Calu3 (cell line): ENCODE data around the gene SMAD9. TPM values are rescaled to one million over a fixed set of nuclear protein-coding genes. Genes with fewer than 3 reads are reported as not detected.

Source experiments
- BruUV-seq: library from RNA; stranded (reverse); fragments of 400-500 nt; replicated peaks from 2 replicates; lab custom pipeline; 2021; lab: Mats Ljungman, UMichigan
- CTCF ChIA-PET: fragments of 300-600 bp; sonication (Branson Sonifier 250); formaldehyde crosslinking; loops from one replicate; lab custom pipeline; 2022; ENCODE audit warnings: antibody characterized with exemption; lab: Charles Lee
- DNase-seq: peaks from one replicate; pipeline ENCODE4 v3.0.0; 2022
- H3K27ac Mint-ChIP-seq: one replicate; pipeline ENCODE4 v1.8.0; 2022; ENCODE audit warnings: mixed read lengths; ENCODE audit not compliant: unreplicated experiment
- H3K27me3 Mint-ChIP-seq: one replicate; pipeline ENCODE4 v1.8.0; 2022; ENCODE audit warnings: mixed read lengths; ENCODE audit not compliant: unreplicated experiment
- H3K36me3 Mint-ChIP-seq: one replicate; pipeline ENCODE4 v1.8.0; 2022; ENCODE audit warnings: mild to moderate bottlenecking, moderate library complexity, mixed read lengths; ENCODE audit not compliant: insufficient read depth, unreplicated experiment
- H3K4me1 Mint-ChIP-seq: one replicate; pipeline ENCODE4 v1.8.0; 2022; ENCODE audit warnings: mild to moderate bottlenecking, low read depth, mixed read lengths; ENCODE audit not compliant: unreplicated experiment
- H3K4me3 Mint-ChIP-seq: one replicate; pipeline ENCODE4 v1.8.0; 2022; ENCODE audit warnings: mild to moderate bottlenecking, low read depth, moderate library complexity, mixed read lengths; ENCODE audit not compliant: unreplicated experiment
- H3K9me3 Mint-ChIP-seq: one replicate; pipeline ENCODE4 v1.8.0; 2022; ENCODE audit warnings: low read depth, mixed read lengths; ENCODE audit not compliant: unreplicated experiment
- CTCF ChIP-seq: fragments of 200-600 bp; IDR thresholded peaks from one replicate; pipeline ENCODE4 v1.8.0; 2022; ENCODE audit warnings: antibody characterized with exemption; ENCODE audit not compliant: unreplicated experiment
- intact Hi-C: fragments of 100-400 bp; cut with micrococcal nuclease; formaldehyde crosslinking; loops from one replicate; pipeline ENCODE4 v1.10.0; 2022; ENCODE audit not compliant: unreplicated experiment
- total RNA-seq: library from RNA; stranded (reverse); gene quantifications from 2 replicates; pipeline ENCODE4 v1.2.3, GENCODE V29; 2022

Gene SMAD9
- total RNA-seq, 1 experiment from 2014 or later, result 1.8 TPM

- intact Hi-C loops, result no loop called here
- Mint-ChIP-seq H3K27me3 (no peaks in the 10 kb centered on the region), H3K4me3 (peak overlapping the region; percentile 70), H3K36me3 (peaks cover 11% of the 10 kb centered on the region), H3K27ac (no peak overlapping the region), H3K4me1 (no peaks in the 10 kb centered on the region), H3K9me3 (no peaks in the 10 kb centered on the region)
- CTCF ChIA-PET, result no interaction called here
- no TSS peak for BruUV-seq
- TF ChIP-seq CTCF, result no peak
- no peak for DNase-seq
Observed at GRCh38 chr13:36918246-36919131, 1.5 kb downstream of the SMAD9 start.

GRCh38 chr13:36917311-36917710, 2.7 kb downstream of the SMAD9 start:
- H3K9me3 Mint-ChIP-seq, result no peaks in the 10 kb centered on the region
- no peaks in the 10 kb centered on the region for H3K27me3 Mint-ChIP-seq
- CTCF ChIA-PET, result no interaction called here
- no peak for DNase-seq
- H3K4me3 Mint-ChIP-seq, result no peak overlapping the region
- no peaks in the 10 kb centered on the region for H3K4me1 Mint-ChIP-seq
- no TSS peak for BruUV-seq
- no peak overlapping the region for H3K27ac Mint-ChIP-seq
- no peak for TF ChIP-seq CTCF
- H3K36me3 Mint-ChIP-seq, result peaks cover 11% of the 10 kb centered on the region
- intact Hi-C loops, result no loop called here

GRCh38 chr13:36915896-36916640, 4.0 kb downstream of the SMAD9 start:
- BruUV-seq, result no TSS peak
- CTCF ChIA-PET, result interaction anchor here (0.6 kb wide), 1 partner anchor 24 kb away, joined by 6 read pairs; no protein-coding TSS in a partner anchor
- H3K9me3 Mint-ChIP-seq, result no peaks in the 10 kb centered on the region
- DNase-seq, result no peak
- H3K27ac Mint-ChIP-seq, result no peak overlapping the region
- H3K4me1 Mint-ChIP-seq, result no peaks in the 10 kb centered on the region
- H3K27me3 Mint-ChIP-seq, result no peaks in the 10 kb centered on the region
- no peak for TF ChIP-seq CTCF
- intact Hi-C loops, result no loop called here
- peaks cover 11% of the 10 kb centered on the region for H3K36me3 Mint-ChIP-seq
- H3K4me3 Mint-ChIP-seq, result no peak overlapping the region

GRCh38 chr13:36915106-36915505, 4.9 kb downstream of the SMAD9 start:
- DNase-seq, result no peak
- intact Hi-C loops, result no loop called here
- no peak overlapping the region for H3K27ac Mint-ChIP-seq
- no peaks in the 10 kb centered on the region for H3K27me3 Mint-ChIP-seq
- H3K4me3 Mint-ChIP-seq, result no peak overlapping the region
- H3K4me1 Mint-ChIP-seq, result no peaks in the 10 kb centered on the region
- TF ChIP-seq CTCF, result no peak
- CTCF ChIA-PET, result no interaction called here
- BruUV-seq, result no TSS peak
- peaks cover 11% of the 10 kb centered on the region for H3K36me3 Mint-ChIP-seq
- no peaks in the 10 kb centered on the region for H3K9me3 Mint-ChIP-seq
